Retina (tissue), 1 donor: ENCODE measurements around the gene SLC39A10.

Experiments used
- DNase-seq: peaks from one replicate; pipeline ENCODE4 v3.0.0-alpha.2; 2016

The SLC39A10 gene

DNA sequence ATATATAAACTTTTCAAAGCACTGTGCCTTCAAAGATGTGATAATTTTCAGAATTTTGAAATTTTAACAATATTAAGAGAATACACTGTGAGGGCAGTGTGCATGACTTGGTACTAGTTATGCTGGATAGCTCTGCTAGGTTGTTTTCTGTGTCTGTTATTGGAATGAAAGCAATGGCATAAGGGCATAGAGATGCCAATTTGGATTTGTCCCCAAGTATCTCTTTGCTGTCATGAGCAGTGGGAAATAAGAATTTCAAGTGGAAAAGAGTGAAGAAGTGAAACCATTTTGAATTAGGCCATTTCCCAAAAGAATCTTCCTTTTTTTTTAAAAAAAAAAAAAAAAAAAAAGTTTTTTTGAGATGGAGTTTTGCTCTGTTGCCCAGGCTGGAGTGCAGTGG is 76.8 kb downstream of the SLC39A10 start:
- no peak for DNase-seq

DNA sequence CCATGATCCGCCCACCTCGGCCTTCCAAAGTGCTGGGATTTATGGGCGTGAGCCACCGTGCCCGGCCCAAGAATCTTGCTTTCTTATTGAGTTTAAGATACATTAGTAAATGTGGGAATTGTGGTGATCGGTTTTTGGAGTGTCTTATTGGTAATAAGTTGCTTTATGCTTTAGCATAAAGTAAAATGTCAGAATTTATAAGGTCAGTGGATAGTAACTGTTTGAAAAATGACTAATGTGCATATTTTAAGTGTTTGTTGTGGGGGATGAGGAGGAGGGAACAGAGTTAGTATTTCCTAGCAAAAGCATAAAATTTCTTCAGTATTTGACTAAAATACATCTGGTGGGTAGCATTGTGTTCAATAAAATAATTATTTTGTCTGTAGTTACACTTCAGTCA is 77.4 kb downstream of the SLC39A10 start:
- no peak for DNase-seq

DNA sequence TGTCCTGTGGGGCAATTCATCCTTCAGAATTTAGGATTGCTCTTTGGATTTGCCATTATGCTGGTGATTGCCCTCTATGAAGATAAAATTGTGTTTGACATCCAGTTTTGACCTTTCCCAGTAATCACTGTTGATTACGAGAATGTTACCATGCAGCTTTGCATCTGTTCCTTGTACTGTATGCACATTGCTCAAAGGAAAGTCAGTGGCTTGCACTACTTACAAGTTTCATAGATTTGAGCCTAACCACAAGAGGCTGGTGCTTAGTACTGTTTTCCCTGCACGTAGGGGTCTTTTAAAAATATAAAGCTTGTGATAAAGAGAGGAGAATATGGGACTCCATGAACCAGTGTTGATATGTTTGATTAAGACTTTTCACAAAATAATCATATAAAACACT is 77.9 kb downstream of the SLC39A10 start:
- no peak for DNase-seq

DNA sequence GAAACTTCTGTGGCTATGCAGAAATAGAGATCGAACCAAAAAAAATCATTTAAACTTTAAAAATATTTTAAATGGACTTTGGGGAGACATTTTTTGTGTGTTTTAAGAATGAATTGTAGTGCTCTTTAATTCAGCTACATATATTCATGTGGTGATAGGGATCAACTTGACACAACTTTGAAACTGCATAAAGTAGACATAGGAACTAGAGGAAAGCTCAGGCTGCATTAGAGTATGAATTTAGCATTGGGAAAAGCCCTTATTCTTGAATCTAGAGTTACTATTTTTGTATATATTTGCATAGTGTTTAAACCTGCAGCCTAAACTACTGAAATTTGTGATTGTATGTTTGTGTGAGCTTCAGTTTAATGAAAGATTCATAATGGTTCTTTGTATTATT is 78.3 kb downstream of the SLC39A10 start:
- DNase-seq, result no peak

DNA sequence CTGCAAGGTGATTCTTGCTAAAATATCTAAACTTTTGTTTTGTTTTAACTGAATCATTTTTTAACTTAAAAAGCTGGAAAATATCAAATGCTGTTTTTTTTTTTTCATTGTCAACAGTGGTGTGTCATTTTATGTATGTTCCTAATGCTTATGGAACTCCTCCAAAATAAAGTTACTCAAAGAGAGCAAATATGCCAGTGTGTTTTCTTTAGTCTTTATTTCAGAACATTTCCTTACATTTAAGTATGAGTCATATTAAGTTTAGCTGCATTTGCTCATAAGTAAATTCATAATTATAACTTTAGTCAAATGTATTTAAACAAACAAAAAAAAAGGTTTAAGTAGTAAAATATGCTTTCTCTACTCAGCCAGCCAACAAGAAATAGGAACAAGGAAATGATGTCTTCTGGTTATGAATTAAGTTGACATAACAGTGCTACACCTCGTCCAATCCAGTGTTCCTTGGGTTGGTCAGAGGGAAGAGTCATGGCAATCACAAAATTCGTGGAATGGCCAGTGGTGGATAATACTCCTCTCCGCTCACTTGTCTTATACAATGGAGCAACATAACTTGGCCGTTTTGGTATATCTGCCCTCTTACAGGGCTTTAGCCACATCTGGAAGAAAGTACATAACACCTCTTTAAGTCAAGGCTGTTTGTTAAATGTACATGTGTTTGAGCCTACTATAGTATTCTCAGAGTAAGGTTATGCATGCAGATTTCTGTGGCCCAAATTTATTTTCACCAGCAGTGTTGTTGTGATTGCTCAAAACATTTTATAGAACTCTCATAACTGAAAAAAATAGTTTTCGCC is 80.7 kb downstream of the SLC39A10 start:
- no peak for DNase-seq

DNA sequence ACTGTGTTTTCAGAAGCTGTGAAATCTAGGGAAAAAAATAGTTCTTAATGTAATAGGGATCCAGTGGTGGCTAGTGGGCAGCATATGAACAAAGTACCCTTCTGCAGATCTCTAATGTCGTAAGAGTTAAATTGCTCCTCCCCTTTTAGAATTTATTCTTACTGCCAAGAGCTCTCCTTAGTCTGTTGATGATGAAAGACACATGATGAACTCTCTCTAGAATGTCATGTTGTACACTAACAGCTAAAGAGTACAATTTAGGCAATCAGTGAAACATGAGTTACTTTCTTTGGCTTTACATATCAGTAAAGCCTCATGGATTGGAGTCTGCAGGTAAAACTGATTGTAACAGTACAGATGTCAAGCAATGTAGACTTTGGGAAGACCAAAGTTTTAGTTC is 84.2 kb downstream of the SLC39A10 start:
- no peak for DNase-seq

DNA sequence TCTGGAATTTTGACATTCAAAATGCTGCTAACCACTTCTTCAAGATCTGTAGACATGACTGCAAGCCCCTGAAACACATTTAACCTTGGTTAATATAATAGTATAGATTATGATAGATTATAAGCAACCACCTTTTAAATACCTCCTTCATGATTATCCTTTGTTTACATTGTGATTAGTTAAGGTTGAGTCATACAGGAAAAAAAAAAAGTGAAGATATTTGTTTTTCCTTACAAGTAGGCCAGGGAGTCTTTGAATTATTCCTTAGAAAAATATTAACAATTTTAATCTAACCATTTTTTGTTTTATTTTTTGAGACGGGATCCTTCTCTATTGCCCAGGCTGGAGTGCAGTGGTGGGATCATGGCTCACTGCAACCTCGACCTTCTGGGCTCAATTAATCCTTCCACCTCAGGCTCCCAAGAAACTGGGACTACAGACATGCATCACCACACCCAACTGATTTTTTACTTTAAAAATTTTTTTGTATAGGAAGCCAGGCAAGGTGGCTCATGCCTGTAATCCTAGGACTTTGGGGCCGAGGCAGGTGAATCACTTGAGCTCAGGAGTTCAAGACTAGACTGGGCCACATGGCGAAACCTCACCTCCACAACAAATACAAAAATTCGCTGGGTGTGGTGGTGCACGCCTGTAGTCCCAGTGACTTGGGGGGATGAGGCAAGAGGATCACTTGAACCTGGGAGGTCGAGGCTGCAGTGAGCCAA is 99.4 kb downstream of the SLC39A10 start:
- DNase-seq, result no peak

DNA sequence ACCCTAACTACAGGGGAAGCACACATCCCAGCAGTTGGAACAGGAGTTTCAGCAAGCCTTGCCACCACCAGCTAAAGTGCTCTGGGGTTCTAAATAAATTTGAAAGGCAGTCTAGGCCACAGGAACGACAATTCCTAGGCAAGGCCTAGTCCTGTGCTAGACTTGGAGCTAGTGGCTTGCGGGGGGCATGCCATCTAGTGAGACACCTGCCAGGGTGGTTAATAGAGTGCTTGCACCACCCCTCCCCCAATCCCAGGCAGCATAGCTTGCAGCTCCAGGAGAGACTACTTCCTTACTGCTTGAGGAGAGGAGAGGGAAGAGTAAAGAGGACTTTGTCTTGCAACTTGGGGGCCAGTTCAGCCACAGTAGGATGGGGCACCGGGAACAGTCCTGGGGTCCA is 101.8 kb downstream of the SLC39A10 start:
- no peak for DNase-seq

DNA sequence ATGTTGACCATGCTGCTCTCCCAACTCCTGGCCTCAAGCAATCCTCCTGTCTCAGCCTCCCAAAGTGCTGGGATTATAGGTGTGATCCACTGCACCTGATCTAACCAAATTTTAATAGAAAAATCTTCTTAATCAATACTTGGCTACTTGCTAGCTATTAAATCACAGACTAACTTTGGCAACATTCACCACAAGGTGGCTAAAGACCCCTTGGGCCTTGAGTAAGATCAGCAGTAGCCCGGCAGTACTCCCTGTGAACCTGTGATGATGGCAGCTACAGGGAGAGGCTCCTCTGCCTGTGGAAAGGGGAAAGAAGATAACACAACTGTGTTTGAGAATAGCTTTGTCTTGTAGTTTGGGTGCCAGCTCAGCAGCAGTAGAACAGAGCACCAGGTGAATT is 102.9 kb downstream of the SLC39A10 start:
- no peak for DNase-seq

DNA sequence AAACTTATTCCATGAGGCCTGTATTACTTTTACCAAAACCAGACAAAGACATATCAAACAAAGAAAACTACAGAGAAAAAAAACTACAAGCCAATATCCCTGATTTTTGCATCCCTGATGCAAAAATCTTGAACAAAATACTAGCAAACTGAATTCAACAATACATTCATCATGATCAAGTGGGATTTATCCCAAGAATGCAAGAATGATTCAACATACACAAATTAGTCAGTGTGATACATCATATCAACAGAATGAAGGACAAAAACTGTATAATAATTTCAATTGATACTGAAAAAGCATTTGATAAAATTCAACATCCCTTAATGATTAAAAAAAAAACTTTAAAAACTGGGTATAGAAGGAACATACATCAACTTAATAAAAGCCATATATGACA is 106.8 kb downstream of the SLC39A10 start:
- no peak for DNase-seq

DNA sequence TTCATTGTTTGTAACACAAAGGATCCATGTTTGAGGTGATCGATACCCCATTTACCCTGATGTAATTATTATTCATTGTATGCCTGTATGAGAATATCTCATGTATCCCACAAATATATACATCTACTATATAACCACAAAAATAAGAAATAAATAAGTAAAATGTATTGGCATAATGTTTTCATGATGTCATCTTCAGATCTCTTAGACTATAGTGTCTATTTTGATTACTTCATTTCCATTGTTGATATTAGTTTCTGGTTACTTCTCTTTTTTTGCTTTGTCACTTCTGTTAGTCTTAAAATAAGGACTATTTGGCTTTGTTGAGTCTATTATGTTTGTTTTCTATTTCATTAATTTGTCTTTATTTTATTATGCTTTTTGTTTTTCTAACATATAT is 109.7 kb downstream of the SLC39A10 start:
- DNase-seq, result no peak

DNA sequence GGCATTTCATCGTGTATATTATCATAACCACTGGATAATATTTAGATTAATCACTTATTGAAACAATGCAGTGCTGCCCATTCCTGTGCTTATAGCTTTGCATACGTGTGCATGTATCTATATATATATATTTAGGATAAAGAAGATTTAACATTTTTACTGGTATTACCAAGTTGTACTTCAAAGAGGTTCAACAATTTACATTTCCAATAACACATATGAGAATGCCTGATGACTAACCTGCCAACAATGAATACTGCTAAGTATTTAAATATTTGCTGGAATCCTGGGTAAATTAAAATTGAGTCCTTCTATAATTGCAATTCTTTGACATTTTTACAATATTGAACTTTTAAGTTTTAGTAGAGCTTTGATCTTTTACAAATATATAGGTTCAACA is 111.4 kb downstream of the SLC39A10 start:
- no peak for DNase-seq

DNA sequence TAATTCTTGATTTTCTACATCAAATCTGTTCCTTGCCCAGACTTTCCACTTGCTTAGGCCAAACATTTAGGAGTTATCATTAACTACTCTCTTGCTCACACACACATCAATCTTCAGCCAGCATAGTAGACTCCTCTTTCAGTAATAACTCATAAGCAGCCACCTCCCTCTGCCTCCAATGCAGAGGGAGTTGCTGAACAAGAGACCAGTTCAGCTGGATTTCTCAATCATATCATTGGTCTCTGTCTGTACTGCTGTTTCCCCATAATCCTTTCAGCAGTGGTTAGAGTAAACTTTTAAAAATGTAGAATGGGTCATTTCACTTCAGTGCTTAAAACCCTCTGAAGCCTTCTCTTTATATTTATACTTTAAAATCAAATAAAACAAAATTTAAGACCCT is 112.9 kb downstream of the SLC39A10 start:
- DNase-seq, result no peak

DNA sequence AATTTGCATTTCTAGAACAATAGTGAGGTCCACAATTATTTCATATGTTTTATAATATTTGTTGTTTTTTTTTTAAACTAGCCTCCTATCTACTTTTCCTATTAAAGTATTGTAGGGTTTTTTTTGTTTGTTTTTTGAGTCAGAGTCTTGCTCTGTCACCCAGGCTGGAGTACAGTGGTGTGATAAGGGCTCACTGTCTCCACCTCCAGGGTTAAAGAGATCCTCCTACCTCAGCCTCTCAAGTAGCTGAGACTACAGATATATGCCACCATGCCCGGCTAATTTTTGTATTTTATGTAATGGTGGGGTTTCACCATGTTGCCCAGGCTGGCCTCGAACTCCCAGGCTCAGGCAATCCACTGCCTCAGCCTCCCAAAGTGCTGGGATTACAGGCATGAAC is 122.5 kb downstream of the SLC39A10 start:
- DNase-seq, result no peak

DNA sequence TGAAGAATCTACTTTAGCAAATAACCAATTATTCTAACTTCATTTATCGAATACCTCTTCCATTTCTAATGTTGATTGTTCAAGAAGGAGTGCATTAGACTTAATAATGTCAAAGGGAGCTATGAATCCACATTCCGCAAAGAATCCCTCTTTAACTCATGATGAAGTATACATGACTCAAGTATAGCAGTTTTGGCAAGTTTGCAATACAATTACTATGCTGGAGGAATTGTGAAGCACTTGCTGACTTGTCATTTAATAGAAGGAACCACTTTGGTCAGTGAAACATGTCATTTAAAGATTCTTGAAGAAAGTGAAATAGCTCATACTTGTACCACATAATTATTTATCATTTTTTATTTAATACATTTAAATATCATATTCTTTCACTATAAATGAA is 125.1 kb downstream of the SLC39A10 start:
- no peak for DNase-seq
